Liver (tissue), 3 donors: ENCODE results near the gene UBASH3B.

Experiments used
- TF ChIP-seq, protein P1 (sequence below): IDR thresholded peaks from 2 replicates; pipeline ENCODE4 v1.6.1; 2016; ENCODE audit warnings: antibody characterized with exemption
- TF ChIP-seq, protein P2 (sequence below): fragments of 150-350 bp; IDR thresholded peaks from 2 replicates; pipeline ENCODE4 v1.5.1; 2017; ENCODE audit warnings: improper control_type of control experiment, low read depth, low read length; ENCODE audit not compliant: missing input control
- TF ChIP-seq, protein P3 (sequence below): IDR thresholded peaks from 2 replicates; pipeline ENCODE4 v1.6.1; 2016; ENCODE audit warnings: antibody characterized with exemption, mild to moderate bottlenecking
- donor health status: healthy.
- donor health status: healthy.

DNA sequence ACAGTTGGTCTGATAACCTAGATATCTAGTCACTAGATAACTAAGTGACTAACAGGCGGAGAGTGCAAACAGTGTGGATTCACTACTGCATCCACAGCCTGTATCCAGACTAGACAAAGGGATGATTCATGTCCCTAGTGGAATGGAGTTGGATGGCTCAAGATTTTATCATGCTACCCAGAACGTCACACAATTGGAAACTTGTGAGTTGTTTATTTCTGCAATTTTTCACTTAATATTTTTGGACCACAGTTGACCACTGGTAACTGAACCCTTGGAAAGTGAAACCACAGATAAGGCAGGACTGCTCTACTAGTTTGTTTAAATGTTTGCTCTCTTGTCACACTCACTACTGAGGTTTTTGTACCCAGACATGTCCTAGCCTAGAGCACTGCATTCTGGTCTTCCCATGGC lies 76.0 kb downstream of the UBASH3B start:
- TF ChIP-seq, protein P1, sequence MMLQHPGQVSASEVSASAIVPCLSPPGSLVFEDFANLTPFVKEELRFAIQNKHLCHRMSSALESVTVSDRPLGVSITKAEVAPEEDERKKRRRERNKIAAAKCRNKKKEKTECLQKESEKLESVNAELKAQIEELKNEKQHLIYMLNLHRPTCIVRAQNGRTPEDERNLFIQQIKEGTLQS, result no peak
- TF ChIP-seq, protein P2, sequence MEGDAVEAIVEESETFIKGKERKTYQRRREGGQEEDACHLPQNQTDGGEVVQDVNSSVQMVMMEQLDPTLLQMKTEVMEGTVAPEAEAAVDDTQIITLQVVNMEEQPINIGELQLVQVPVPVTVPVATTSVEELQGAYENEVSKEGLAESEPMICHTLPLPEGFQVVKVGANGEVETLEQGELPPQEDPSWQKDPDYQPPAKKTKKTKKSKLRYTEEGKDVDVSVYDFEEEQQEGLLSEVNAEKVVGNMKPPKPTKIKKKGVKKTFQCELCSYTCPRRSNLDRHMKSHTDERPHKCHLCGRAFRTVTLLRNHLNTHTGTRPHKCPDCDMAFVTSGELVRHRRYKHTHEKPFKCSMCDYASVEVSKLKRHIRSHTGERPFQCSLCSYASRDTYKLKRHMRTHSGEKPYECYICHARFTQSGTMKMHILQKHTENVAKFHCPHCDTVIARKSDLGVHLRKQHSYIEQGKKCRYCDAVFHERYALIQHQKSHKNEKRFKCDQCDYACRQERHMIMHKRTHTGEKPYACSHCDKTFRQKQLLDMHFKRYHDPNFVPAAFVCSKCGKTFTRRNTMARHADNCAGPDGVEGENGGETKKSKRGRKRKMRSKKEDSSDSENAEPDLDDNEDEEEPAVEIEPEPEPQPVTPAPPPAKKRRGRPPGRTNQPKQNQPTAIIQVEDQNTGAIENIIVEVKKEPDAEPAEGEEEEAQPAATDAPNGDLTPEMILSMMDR, result no peak
- TF ChIP-seq, protein P3, sequence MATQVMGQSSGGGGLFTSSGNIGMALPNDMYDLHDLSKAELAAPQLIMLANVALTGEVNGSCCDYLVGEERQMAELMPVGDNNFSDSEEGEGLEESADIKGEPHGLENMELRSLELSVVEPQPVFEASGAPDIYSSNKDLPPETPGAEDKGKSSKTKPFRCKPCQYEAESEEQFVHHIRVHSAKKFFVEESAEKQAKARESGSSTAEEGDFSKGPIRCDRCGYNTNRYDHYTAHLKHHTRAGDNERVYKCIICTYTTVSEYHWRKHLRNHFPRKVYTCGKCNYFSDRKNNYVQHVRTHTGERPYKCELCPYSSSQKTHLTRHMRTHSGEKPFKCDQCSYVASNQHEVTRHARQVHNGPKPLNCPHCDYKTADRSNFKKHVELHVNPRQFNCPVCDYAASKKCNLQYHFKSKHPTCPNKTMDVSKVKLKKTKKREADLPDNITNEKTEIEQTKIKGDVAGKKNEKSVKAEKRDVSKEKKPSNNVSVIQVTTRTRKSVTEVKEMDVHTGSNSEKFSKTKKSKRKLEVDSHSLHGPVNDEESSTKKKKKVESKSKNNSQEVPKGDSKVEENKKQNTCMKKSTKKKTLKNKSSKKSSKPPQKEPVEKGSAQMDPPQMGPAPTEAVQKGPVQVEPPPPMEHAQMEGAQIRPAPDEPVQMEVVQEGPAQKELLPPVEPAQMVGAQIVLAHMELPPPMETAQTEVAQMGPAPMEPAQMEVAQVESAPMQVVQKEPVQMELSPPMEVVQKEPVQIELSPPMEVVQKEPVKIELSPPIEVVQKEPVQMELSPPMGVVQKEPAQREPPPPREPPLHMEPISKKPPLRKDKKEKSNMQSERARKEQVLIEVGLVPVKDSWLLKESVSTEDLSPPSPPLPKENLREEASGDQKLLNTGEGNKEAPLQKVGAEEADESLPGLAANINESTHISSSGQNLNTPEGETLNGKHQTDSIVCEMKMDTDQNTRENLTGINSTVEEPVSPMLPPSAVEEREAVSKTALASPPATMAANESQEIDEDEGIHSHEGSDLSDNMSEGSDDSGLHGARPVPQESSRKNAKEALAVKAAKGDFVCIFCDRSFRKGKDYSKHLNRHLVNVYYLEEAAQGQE, result no peak
